GM19025 (cell line): ENCODE results near the gene RNF32.

ENCODE experiments used
- ATAC-seq: cut with Tn5 transposase; IDR thresholded peaks from one replicate; pipeline ENCODE4 v1.9.1; 2021; ENCODE audit warnings: mild to moderate bottlenecking, low read depth, moderate library complexity; ENCODE audit not compliant: unreplicated experiment

Gene RNF32

DNA sequence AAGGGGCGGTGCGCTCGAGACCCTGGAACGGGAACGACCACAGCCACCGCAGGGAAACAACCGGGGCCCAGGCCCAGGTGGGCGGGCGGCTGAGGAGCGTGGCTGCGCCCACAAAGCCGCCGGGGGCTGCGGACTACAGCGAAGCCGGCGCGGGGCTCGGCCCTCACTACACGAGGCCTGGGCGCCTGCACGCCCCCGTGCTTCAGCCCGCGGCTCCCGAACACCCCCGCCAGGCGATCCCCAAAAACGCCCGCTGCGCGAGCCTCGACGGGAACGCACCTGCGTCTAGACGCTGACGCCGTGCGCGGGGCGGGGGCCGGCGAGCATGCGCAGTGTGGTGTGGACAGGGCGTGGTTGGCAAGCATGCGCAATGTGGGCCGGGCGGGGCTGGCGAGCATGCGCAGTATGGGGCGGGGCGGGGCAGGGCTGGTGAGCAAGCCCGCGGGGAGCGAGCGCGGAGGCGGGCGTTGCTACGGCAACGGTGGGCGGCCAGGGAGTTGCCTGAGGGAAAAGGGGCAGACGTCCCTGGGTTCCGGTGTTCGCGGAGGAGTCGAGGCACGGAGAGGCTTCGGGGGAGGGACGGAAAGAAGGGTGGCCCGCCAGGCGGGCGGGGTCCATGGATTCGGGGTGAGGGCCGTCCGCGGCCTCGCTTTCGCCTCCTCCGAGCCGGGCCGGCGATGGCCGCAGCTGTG is at the start of gene RNF32:
RNF32 (plus strand) TSS at position 518 of the 692 bp plus-strand sequence. CDS start 3,104 bp downstream, outside the sequence.
- ATAC-seq: peak; percentile 76

DNA sequence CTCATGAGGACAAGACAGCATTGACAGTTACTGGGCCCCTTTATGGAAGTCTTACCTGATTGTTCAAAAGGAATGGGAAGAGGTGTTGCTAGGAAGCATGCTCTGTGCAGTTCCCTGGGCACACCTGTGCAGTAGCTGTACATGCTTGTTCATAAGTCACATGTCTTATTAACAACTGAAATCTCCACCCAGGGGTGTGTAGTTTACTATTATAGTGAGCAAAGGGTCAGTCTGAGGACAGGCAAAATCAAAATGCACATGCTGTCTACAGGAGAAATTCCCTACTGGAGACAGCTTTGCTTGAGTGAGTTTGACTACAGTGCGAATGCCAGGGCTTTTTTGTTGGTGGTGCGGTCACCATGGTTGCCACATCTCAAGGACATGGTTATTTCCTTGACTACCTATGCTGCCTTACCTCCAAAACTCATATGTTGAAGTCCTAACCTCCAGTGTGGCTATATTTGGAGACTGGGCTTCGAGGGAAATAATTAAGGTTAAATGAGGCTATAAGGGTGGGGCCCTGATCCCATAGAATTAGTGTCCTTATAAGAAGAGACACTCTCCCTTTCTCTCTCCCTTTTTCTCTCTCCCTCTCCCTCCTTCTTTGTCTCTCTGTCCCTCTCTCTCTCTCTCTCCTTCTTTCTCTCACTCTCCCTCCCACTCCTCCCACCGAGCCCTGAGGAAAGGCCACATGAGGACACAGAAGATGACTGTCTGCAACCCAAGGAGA is 48.3 kb upstream of the RNF32 start:
- ATAC-seq: no peak

GRCh38 chr7:156594283-156595080 is 46.1 kb upstream of the RNF32 start:
- no peak for ATAC-seq

- ATAC-seq: no peak
These were observed 40.1 kb upstream of the RNF32 start for GRCh38 chr7:156600496-156600895.

DNA sequence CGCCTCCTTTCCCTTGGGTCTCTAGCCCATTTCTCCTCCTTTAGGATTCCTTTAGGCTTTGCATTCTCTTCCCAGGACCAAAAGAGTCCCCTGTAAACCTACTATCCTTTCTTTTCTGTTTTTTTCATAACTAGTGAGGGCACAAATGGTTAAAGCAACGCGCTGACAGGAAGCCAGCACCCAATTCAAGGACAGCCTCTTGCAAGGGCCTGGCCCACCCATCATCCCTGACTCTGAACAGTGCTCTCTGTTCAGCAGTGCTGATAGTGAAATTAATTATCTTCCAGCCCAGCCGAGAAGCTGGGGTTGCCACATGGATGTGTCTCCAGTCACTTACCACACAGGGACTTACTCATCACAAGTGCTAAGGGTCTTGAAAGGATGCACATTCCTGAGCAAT is 38.3 kb upstream of the RNF32 start:
- no peak for ATAC-seq

GRCh38 chr7:156603011-156603410 is 37.6 kb upstream of the RNF32 start:
- no peak for ATAC-seq

GRCh38 chr7:156603629-156604028 is 36.9 kb upstream of the RNF32 start:
- ATAC-seq: no peak

DNA sequence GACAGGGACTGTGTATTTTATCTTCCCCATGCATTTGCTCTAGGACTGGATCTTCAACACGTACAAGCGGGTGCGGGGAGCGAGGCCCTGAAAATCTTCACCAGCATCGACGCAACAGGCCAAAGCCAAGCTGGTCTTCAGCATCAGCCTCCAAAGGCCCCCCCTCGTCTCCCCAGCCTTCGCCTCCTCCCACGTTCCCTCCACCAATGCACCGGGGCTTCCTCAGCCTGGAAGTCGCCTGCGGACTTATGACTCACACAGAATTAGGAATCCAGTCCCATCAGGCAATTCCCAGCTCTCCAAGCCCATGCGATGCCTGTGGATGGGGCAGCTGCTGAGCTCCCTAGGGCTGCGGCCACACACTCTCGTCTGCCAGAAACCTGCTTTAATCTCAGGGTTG is 36.3 kb upstream of the RNF32 start:
- no peak for ATAC-seq

DNA sequence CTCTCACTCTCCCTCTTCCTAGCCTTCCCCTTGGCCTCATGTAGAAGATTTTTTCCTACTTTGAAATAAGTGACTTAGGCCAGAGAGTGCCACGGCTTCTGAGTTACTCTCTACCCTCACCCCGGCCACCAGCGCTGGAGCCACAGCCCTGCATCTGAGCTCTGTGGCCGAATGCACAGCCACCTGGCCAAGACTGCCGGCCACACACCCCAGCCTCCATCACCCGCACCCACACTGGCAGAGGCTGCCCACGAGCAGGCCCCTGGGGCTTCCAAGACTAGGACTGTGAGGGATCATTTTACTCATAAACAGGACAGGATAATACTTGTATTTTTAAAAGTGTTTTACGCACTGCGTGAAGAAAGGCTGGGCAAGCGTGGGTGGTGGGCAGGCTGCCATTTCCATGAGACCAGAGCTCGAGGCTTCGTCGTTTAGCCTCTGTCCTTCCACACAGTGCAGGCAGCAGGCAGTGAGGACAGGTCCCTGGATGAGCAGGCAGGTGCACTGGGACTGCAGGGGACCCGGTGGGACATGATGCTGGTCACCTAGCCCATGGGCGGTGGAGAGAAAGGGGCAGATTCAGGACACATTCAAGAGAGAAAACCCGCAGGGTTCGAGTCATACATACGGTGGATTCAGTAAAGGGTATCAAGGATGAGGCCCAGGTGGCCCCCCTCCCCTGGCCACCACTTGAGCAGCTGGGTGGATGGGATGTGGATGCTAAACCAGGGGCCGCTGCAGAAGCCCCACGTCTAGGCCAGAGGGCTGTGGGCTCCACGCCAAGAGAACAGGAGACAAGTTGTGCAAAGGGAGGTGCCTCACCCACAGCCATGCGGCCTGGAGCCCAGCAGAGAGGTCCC is 35.5 kb upstream of the RNF32 start:
- ATAC-seq: no peak

GRCh38 chr7:156606135-156606534 is 34.4 kb upstream of the RNF32 start:
- no peak for ATAC-seq

DNA sequence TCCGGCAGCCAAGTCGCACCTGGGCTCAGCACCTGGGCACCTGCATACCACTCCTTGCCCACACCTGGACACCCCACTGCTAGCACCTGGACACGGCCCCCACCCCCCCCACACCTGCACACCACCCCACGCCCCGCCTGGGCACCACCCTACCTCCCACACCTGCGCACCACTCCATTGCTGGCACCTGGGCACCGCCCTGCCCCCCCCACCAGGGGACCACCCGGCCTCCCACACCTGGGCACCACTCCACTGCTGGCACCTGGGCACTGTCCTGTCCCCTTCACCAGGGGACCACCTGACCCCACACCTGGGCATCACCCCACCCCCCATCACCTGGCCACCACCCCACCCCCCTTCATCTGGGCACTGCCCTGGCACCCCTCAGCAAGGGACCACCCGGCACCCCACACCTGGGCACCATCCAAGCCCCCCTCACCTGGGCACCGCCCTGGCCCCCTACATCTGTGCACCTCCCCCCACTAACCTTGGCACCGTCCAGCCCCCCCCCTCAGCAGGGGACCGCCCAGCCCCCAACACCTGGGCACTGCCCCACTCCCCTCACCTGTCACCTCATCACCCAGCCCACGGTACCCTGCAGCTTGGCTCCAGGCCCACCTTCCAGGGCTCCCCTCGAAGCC is 33.8 kb upstream of the RNF32 start:
- ATAC-seq: no peak

- no peak for ATAC-seq
These were observed 33.0 kb upstream of the RNF32 start for GRCh38 chr7:156607332-156608172.

- no peak for ATAC-seq
These were observed 32.4 kb upstream of the RNF32 start for GRCh38 chr7:156608173-156608478.

DNA sequence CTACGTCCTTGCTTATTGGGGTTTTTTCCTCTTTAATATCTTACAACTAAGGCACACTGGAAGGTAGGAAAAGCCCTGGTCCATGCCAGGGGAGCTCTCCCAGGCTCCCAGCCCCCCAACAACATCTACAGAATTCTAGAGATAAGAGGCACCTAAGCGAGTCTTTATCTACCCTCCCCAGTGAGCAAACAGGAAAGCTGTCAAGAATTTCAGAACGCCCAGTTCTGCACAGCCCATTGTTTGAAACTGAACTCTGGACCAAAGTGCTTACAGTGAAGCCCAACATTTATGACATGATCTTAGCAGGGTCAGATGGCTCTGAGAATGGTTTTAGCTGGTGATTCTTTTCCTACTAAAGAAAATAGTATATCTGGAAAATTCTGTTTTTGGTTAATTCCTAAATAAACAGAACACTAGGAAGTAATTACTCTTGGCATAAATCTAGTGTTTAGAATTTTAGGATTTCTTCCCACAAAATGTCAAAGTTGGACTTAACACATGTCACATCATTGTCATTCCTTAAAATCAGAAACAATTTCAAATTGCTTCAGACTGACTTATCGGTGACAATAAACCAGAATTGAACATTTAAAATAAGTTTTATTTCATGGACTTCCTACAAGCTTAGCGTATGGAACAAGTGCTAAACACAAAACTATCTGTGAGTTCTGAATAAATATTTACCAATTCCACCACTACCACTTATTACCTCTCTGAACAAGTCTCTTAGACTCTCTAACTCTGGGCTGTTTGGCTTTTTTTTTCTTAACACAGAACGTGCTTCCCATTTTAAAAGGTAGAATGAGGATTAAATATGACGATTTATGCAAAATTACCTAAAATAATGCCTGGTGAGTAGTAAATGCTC is 31.3 kb upstream of the RNF32 start:
- no peak for ATAC-seq

- no peak for ATAC-seq
These were observed 30.4 kb upstream of the RNF32 start for GRCh38 chr7:156610130-156610529.

- no peak for ATAC-seq
These were observed 30.0 kb upstream of the RNF32 start for GRCh38 chr7:156610601-156611000.

GRCh38 chr7:156611014-156612010 is 29.3 kb upstream of the RNF32 start:
- no peak for ATAC-seq
